Esophagus squamous epithelium (tissue), 5 donors: Measurements from ENCODE around the gene AFDN. TPM values are rescaled to one million over a fixed set of nuclear protein-coding genes. Genes with fewer than 3 reads are reported as not detected.
"Not testable (repeated sequence)": the region's sequence is repeated elsewhere in the genome, so short reads cannot be mapped to it uniquely, and the experiment has no call there.

Experiments used
- DNase-seq: peaks from one replicate; lab custom pipeline; 2025; lab: John Stamatoyannopoulos, UW
- H3K27ac ChIP-seq, 4 donors: fragments of 200-600 bp; sonication (generic); one replicate each; pipeline ENCODE4 v1.5.1; 2016 to 2019; ENCODE audit warnings: mild to moderate bottlenecking in 1 of 4
- H3K27me3 ChIP-seq, 4 donors: fragments of 200-600 bp; sonication (generic); 1 replicate in 3 of 4; 2 replicates in 1 of 4; pipeline versions ENCODE4 v1.5.1 to v1.6.0; 2017 to 2021; ENCODE audit warnings: antibody characterized with exemption in 1 of 4
- H3K36me3 ChIP-seq, 3 donors: fragments of 200-600 bp; sonication (generic); one replicate each; pipeline ENCODE4 v1.5.1; 2016 to 2019
- H3K4me1 ChIP-seq, 3 donors: fragments of 200-600 bp; sonication (generic); one replicate each; pipeline ENCODE4 v1.5.1; 2017 to 2019
- H3K4me3 ChIP-seq, 4 donors: fragments of 200-600 bp; sonication (generic); 1 replicate in 3 of 4; 2 replicates in 1 of 4; pipeline ENCODE4 v1.5.1; 2016 to 2019; ENCODE audit warnings: mild to moderate bottlenecking in 2 of 4, moderate library complexity in 1 of 4
- H3K9me3 ChIP-seq, 3 donors: fragments of 200-600 bp; sonication (generic); one replicate each; pipeline ENCODE4 v1.5.1; 2016 to 2019
- CTCF ChIP-seq, 6 experiments: fragments of 450-650 bp in 4 of 6; fragments of 200-600 bp in 2 of 6; sonication (generic) in 2 of 6; IDR thresholded peaks; one replicate each; pipeline ENCODE4 v1.5.1; 2016 to 2019; ENCODE audit warnings: antibody characterized with exemption in 6 of 6, mild to moderate bottlenecking in 4 of 6, moderate library complexity in 4 of 6
- POLR2A ChIP-seq, 4 donors: fragments of 450-650 bp; IDR thresholded peaks; one replicate each; pipeline ENCODE4 v1.6.1; 2017; ENCODE audit warnings: antibody characterized with exemption in 4 of 4, mild to moderate bottlenecking in 4 of 4, moderate library complexity in 3 of 4
- WGBS, 2 donors: methylation state at CpG; one replicate each; pipeline ENCODE4 v1.1.5; 2018; 5-methylcytosine and 5-hydroxymethylcytosine counted together
- intact Hi-C: fragments of 100-400 bp; cut with DNase I; formaldehyde crosslinking; loops from one replicate; pipeline ENCODE4 v1.15.0; 2022
- total RNA-seq, 4 donors: library from RNA; depleted of rRNA; stranded (reverse); fragments of >200 nt; gene quantifications; one replicate each; pipeline ENCODE4 v1.1.0, GENCODE V29; 2016
- donor health status: DM: yes; HTN: yes; CAD: no.

Gene AFDN
- total RNA-seq, 4 donors from 2014 or later = 93.8 to 250 (median 204) TPM

GRCh38 chr6:167996424-167997199, 169.9 kb downstream of the AFDN start:
- TF ChIP-seq CTCF (IDR thresholded peaks at IDR 0.05) (no peak), POLR2A (IDR thresholded peaks at IDR 0.05) (no peak)
- H3K4me1 ChIP-seq = no peaks in the 10 kb centered on the region
- no peaks in the 10 kb centered on the region for H3K36me3 ChIP-seq
- no peak overlapping the region for H3K4me3 ChIP-seq
- no peak overlapping the region for H3K27ac ChIP-seq
- intact Hi-C loops = no loop called here
- DNase-seq = no peak
- WGBS, 2 donors = 71 to 77% methylated on average over 17 of the region's 43 CpGs
- H3K27me3 ChIP-seq = peaks cover 0 to 31% (median 0%) of the 10 kb centered on the region in 4 donors
- H3K9me3 ChIP-seq = no peaks in the 10 kb centered on the region

DNA sequence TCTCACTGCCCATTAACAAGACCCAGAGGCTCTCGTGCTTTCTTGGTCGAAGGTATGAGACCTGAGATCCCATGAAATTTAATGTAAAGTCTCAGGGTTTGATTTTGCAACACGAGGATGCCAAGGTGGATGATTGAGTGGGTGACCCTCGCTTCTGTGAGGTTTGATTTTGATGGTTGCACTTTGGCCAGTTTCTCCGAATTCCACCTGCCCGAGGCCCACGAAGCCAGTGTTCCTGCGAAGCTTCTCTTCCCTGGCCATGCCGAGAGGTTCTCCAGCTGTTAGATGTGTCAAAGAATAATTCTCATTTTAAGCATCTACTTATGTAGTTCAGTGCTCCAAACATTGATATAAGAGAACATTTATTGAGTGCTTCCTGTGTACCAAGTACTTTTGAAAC, 170.9 kb downstream of the AFDN start, which contains the start of gene KIF25:
Gene KIF25, plus strand, starts transcription at position 30 of the 400 bp plus-strand sequence. CDS start 31,915 bp downstream, outside the sequence.
- no peaks in the 10 kb centered on the region for H3K9me3 ChIP-seq
- intact Hi-C loops = no loop called here
- no peak within 1 kb of the TSS for H3K4me3 ChIP-seq
- TF ChIP-seq CTCF (IDR thresholded peaks at IDR 0.05) = no peak
- TF ChIP-seq POLR2A (IDR thresholded peaks at IDR 0.05) = no peak
- H3K4me1 ChIP-seq = no peaks in the 10 kb centered on the region
- no peak for DNase-seq
- H3K36me3 ChIP-seq = no peaks in the 10 kb centered on the region
- no peak within 1 kb of the TSS for H3K27ac ChIP-seq
- peaks cover 0 to 31% (median 0%) of the 10 kb centered on the region in 4 donors for H3K27me3 ChIP-seq
- WGBS, 2 donors = 77 to 81% methylated on average over 9 of the region's 9 CpGs

DNA sequence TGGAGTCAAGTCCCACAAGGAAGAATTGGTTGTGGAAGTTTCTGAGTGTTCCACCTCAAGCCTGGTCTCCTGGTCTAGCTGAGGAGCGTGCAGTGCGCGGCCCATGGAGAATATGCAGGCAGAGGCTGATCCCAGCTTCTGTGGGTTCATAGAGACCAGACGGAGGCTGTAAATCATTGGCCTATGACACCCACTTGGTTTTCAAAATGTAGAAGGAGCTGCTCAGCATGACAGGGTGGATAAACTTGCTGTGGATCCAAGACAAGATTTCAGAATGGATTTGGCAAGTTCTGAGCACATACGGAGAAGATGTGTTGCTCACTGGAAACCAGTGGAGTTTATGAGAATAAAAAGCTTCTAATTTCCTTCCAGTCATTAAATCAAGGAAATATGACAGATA, 171.5 kb downstream of the AFDN start:
- Histone ChIP-seq H3K36me3 (no peaks in the 10 kb centered on the region), H3K4me1 (no peaks in the 10 kb centered on the region), H3K9me3 (no peaks in the 10 kb centered on the region), H3K4me3 (no peak overlapping the region), H3K27me3 (peaks cover 0 to 31% (median 0%) of the 10 kb centered on the region in 4 donors), H3K27ac (no peak overlapping the region)
- 45 to 55% methylated on average over 2 to 5 of the region's 5 CpGs for WGBS, 2 donors
- TF ChIP-seq POLR2A (IDR thresholded peaks at IDR 0.05) = no peak
- no peak for TF ChIP-seq CTCF (IDR thresholded peaks at IDR 0.05)
- DNase-seq = no peak
- intact Hi-C loops = no loop called here

GRCh38 chr6:168000198-168001028, 173.7 kb downstream of the AFDN start:
- Histone ChIP-seq H3K27me3 (peaks cover 0 to 37% (median 0%) of the 10 kb centered on the region in 4 donors), H3K4me1 (no peaks in the 10 kb centered on the region), H3K9me3 (no peaks in the 10 kb centered on the region), H3K27ac (no peak overlapping the region), H3K36me3 (no peaks in the 10 kb centered on the region), H3K4me3 (no peak overlapping the region)
- intact Hi-C loops = no loop called here
- no peak for TF ChIP-seq CTCF (IDR thresholded peaks at IDR 0.05)
- TF ChIP-seq POLR2A (IDR thresholded peaks at IDR 0.05) = no peak
- DNase-seq = no peak
- 86 to 87% methylated on average over 13 of the region's 13 CpGs for WGBS, 2 donors

GRCh38 chr6:168001029-168001332, 174.3 kb downstream of the AFDN start:
- Histone ChIP-seq H3K27me3 (peaks cover 0 to 32% (median 0%) of the 10 kb centered on the region in 4 donors), H3K36me3 (no peaks in the 10 kb centered on the region), H3K9me3 (no peaks in the 10 kb centered on the region), H3K27ac (no peak overlapping the region), H3K4me1 (no peaks in the 10 kb centered on the region), H3K4me3 (no peak overlapping the region)
- intact Hi-C loops = no loop called here
- WGBS, 2 donors = 73 to 95% methylated on average over 10 of the region's 10 CpGs
- TF ChIP-seq CTCF (IDR thresholded peaks at IDR 0.05) (no peak), POLR2A (IDR thresholded peaks at IDR 0.05) (no peak)
- DNase-seq = no peak

GRCh38 chr6:168001514-168001913, 174.8 kb downstream of the AFDN start:
- H3K27me3 ChIP-seq = peaks cover 0 to 27% (median 0%) of the 10 kb centered on the region in 4 donors
- H3K9me3 ChIP-seq, H3K27ac ChIP-seq, H3K36me3 ChIP-seq, DNase-seq, H3K4me3 ChIP-seq, intact Hi-C loops, H3K4me1 ChIP-seq: not testable (repeated sequence)
- WGBS, 2 donors = 70 to 89% methylated on average over 2 to 7 of the region's 21 CpGs
